GM12891 (cell line): ENCODE measurements around the gene DCDC1.
"Not testable (repeated sequence)": the region's sequence is repeated elsewhere in the genome, so short reads cannot be mapped to it uniquely, and the experiment has no call there.

ENCODE experiments used
- DNase-seq: peaks from one replicate; pipeline ENCODE4 v3.0.0; 2011; ENCODE audit warnings: low spot score; ENCODE audit not compliant: insufficient read length
- FAIRE-seq: peaks from 2 replicates; lab custom pipeline; 2011; peaks lifted over from hg19 to GRCh38; lab: Jason Lieb, UNC
- PAX5 ChIP-seq: IDR thresholded peaks from 2 replicates; pipeline ENCODE4 v1.6.1; 2011; ENCODE audit warnings: low read length, moderate library complexity, mild to moderate bottlenecking; ENCODE audit not compliant: insufficient read depth, severe bottlenecking
- POLR2A ChIP-seq: IDR thresholded peaks from 2 replicates; pipeline ENCODE4 v1.6.1; 2011; ENCODE audit warnings: low read depth, low read length, control low read depth
- POLR2AphosphoS5 ChIP-seq: IDR thresholded peaks from 2 replicates; pipeline ENCODE4 v1.6.1; 2011; ENCODE audit warnings: low read depth, low read length, control low read depth
- POU2F2 ChIP-seq: IDR thresholded peaks from 2 replicates; pipeline ENCODE4 v1.6.1; 2011; ENCODE audit warnings: low read depth, mild to moderate bottlenecking, control low read depth, low read length, moderate library complexity
- SPI1 ChIP-seq: IDR thresholded peaks from 2 replicates; pipeline ENCODE4 v1.6.1; 2011; ENCODE audit warnings: low read depth, low read length, control low read depth
- TAF1 ChIP-seq: IDR thresholded peaks from 2 replicates; pipeline ENCODE4 v1.6.1; 2011; ENCODE audit warnings: low read depth, low read length, control low read depth

The DCDC1 gene

GRCh38 chr11:31303644-31304180 lies 65.8 kb downstream of the DCDC1 start:
- no peak for DNase-seq
- TF ChIP-seq PAX5 (no peak), POU2F2 (no peak), POLR2A (no peak), POLR2AphosphoS5 (no peak), TAF1 (no peak), SPI1 (no peak)
- FAIRE-seq, result no peak

- DNase-seq, result no peak
- no peak for FAIRE-seq
- no peak for TF ChIP-seq TAF1
- TF ChIP-seq POLR2AphosphoS5, result no peak
- TF ChIP-seq POLR2A, result no peak
- TF ChIP-seq POU2F2, result no peak
- TF ChIP-seq PAX5, result no peak
- no peak for TF ChIP-seq SPI1
These were observed 67.7 kb downstream of the DCDC1 start for GRCh38 chr11:31301549-31302510.

GRCh38 chr11:31295308-31295707 lies 74.2 kb downstream of the DCDC1 start:
- FAIRE-seq (no peak), DNase-seq (no peak)
- no peak for TF ChIP-seq TAF1
- no peak for TF ChIP-seq SPI1
- no peak for TF ChIP-seq POU2F2
- TF ChIP-seq POLR2AphosphoS5, result no peak
- no peak for TF ChIP-seq PAX5
- no peak for TF ChIP-seq POLR2A

GRCh38 chr11:31273527-31273926 lies 96.0 kb downstream of the DCDC1 start:
- not testable (repeated sequence) for FAIRE-seq, DNase-seq

GRCh38 chr11:31267720-31268119 lies 101.8 kb downstream of the DCDC1 start:
- TF ChIP-seq TAF1 (no peak), POLR2A (no peak), PAX5 (no peak), POLR2AphosphoS5 (no peak), SPI1 (no peak), POU2F2 (no peak)
- no peak for DNase-seq
- FAIRE-seq, result no peak

GRCh38 chr11:31264834-31265233 lies 104.7 kb downstream of the DCDC1 start:
- TF ChIP-seq TAF1, result no peak
- no peak for TF ChIP-seq POU2F2
- TF ChIP-seq POLR2A, result no peak
- no peak for TF ChIP-seq PAX5
- TF ChIP-seq SPI1, result no peak
- no peak for TF ChIP-seq POLR2AphosphoS5
- DNase-seq (no peak), FAIRE-seq (no peak)

- FAIRE-seq (no peak), DNase-seq (no peak)
- no peak for TF ChIP-seq POU2F2
- TF ChIP-seq POLR2A, result no peak
- no peak for TF ChIP-seq PAX5
- TF ChIP-seq TAF1, result no peak
- TF ChIP-seq SPI1, result no peak
- TF ChIP-seq POLR2AphosphoS5, result no peak
These were observed 106.8 kb downstream of the DCDC1 start for GRCh38 chr11:31262761-31263160.

- FAIRE-seq (no peak), DNase-seq (no peak)
- TF ChIP-seq POU2F2 (no peak), POLR2A (no peak)
These were observed 109.7 kb downstream of the DCDC1 start for GRCh38 chr11:31259797-31260196.

GRCh38 chr11:31254415-31254814 lies 115.1 kb downstream of the DCDC1 start:
- no peak for DNase-seq
- no peak for TF ChIP-seq SPI1
- TF ChIP-seq PAX5, result no peak
- no peak for TF ChIP-seq TAF1
- TF ChIP-seq POLR2A, result no peak
- TF ChIP-seq POU2F2, result no peak
- no peak for TF ChIP-seq POLR2AphosphoS5
- no peak for FAIRE-seq

- DNase-seq (no peak), FAIRE-seq (no peak)
- TF ChIP-seq POLR2A (no peak), SPI1 (no peak), TAF1 (no peak), PAX5 (no peak), POU2F2 (no peak), POLR2AphosphoS5 (no peak)
These were observed 120.8 kb downstream of the DCDC1 start for GRCh38 chr11:31248768-31249167.
